Spleen (tissue), 7 donors: Measurements from ENCODE around the gene ACAD11.

ENCODE experiments used
- CTCF ChIP-seq, 11 experiments: fragments of 200-600 bp in 7 of 11; fragments of 450-650 bp in 4 of 11; sonication (generic) in 4 of 11; IDR thresholded peaks in 8 of 11; conservative IDR thresholded peaks in 3 of 11; 1 replicate in 7 of 11; 2 replicates in 4 of 11; pipeline versions ENCODE4 v1.4.0 to v1.8.0; 2016 to 2021; ENCODE audit warnings: antibody characterized with exemption in 11 of 11, inconsistent platforms in 4 of 11, mild to moderate bottlenecking in 1 of 11
- POLR2A ChIP-seq, 3 donors: fragments of 450-650 bp; IDR thresholded peaks; one replicate each; pipeline ENCODE4 v1.5.1; 2017; ENCODE audit warnings: antibody characterized with exemption in 3 of 3, mild to moderate bottlenecking in 1 of 3
- POLR2AphosphoS5 ChIP-seq, 3 donors: sonication (generic); formaldehyde crosslinking; IDR thresholded peaks; one replicate each; pipeline ENCODE4 v1.5.1; 2017; ENCODE audit warnings: antibody characterized with exemption in 3 of 3
- donor health status: DM: no; HTN: no; CAD: no; lungs with moderate emphysema.
- donor health status: DM: no; HTN: no; CAD: no.
- donor health status: DM: no; HTN: no; CAD: no.

- no peak for TF ChIP-seq CTCF (IDR thresholded peaks at IDR 0.05 in 8 of 11, conservative IDR thresholded peaks at IDR 0.05 in 3 of 11)
- TF ChIP-seq POLR2A (IDR thresholded peaks at IDR 0.05), result no peak
- no peak for TF ChIP-seq POLR2AphosphoS5 (IDR thresholded peaks at IDR 0.05)
Measured at GRCh38 chr3:132643366-132643765, 16.2 kb downstream of the ACAD11 start.
